Neural progenitor cell (in vitro differentiated cells): Measurements from ENCODE around the gene SWT1. TPM values are rescaled to one million over a fixed set of nuclear protein-coding genes. Genes with fewer than 3 reads are reported as not detected.
"Not testable (repeated sequence)": the region's sequence is repeated elsewhere in the genome, so short reads cannot be mapped to it uniquely, and the experiment has no call there.

Experiments used
- DNase-seq: peaks from one replicate; pipeline ENCODE4 v3.0.0-alpha.2; 2016; ENCODE audit warnings: low spot score
- H2AFZ ChIP-seq: fragments of 200-600 bp; sonication (generic); replicated peaks from 2 replicates; pipeline ENCODE4 v1.6.1; 2016; ENCODE audit warnings: antibody characterized with exemption
- H3F3A ChIP-seq: fragments of 200-600 bp; sonication (generic); 2 replicates; pipeline ENCODE4 v1.6.1; 2016; ENCODE audit warnings: antibody characterized with exemption, low read depth
- H3K27ac ChIP-seq: fragments of 200-600 bp; sonication (generic); 2 replicates; pipeline ENCODE4 v1.5.1; 2016; ENCODE audit warnings: mild to moderate bottlenecking
- H3K27me3 ChIP-seq: fragments of 200-600 bp; sonication (generic); 2 replicates; pipeline ENCODE4 v1.6.1; 2016; ENCODE audit warnings: mild to moderate bottlenecking, moderate library complexity
- H3K36me3 ChIP-seq: fragments of 200-600 bp; sonication (generic); 2 replicates; pipeline ENCODE4 v1.5.1; 2016
- H3K4me1 ChIP-seq: fragments of 200-600 bp; sonication (generic); 2 replicates; pipeline ENCODE4 v1.6.1; 2016; ENCODE audit warnings: mixed run types
- H3K4me2 ChIP-seq: fragments of 200-600 bp; sonication (generic); 2 replicates; pipeline ENCODE4 v1.6.1; 2016
- H3K4me3 ChIP-seq: fragments of 200-600 bp; sonication (generic); 2 replicates; pipeline ENCODE4 v1.5.1; 2016
- H3K79me2 ChIP-seq: fragments of 200-600 bp; sonication (generic); 2 replicates; pipeline ENCODE4 v1.6.1; 2016; ENCODE audit warnings: low read depth
- H3K9ac ChIP-seq: fragments of 200-600 bp; sonication (generic); 2 replicates; pipeline ENCODE4 v1.6.1; 2016
- H3K9me3 ChIP-seq: fragments of 200-600 bp; sonication (generic); 2 replicates; pipeline ENCODE4 v1.5.1; 2016; ENCODE audit warnings: low read depth
- H4K20me1 ChIP-seq: fragments of 200-600 bp; sonication (generic); 2 replicates; pipeline ENCODE4 v1.6.1; 2016; ENCODE audit warnings: low read depth
- H3K27ac Mint-ChIP-seq: 3 replicates; pipeline ENCODE4 v1.8.0; 2021; ENCODE audit warnings: mixed read lengths
- H3K27me3 Mint-ChIP-seq: 2 replicates; pipeline ENCODE4 v1.8.0; 2022; ENCODE audit warnings: low read depth, mild to moderate bottlenecking, inconsistent platforms, moderate library complexity, mixed read lengths; ENCODE audit not compliant: insufficient read depth
- H3K36me3 Mint-ChIP-seq: 3 replicates; pipeline ENCODE4 v1.8.0; 2021; ENCODE audit warnings: mixed read lengths
- H3K4me1 Mint-ChIP-seq: 3 replicates; pipeline ENCODE4 v1.8.0; 2021; ENCODE audit warnings: mixed read lengths
- H3K4me3 Mint-ChIP-seq: 3 replicates; pipeline ENCODE4 v1.8.0; 2021; ENCODE audit warnings: mild to moderate bottlenecking, moderate library complexity, mixed read lengths
- H3K9me3 Mint-ChIP-seq: 3 replicates; pipeline ENCODE4 v1.8.0; 2020; ENCODE audit warnings: mixed read lengths
- EZH2 ChIP-seq: fragments of 200-600 bp; sonication (generic); IDR thresholded peaks from 2 replicates; pipeline ENCODE4 v1.6.1; 2017; ENCODE audit warnings: antibody characterized with exemption, mild to moderate bottlenecking, moderate library complexity
- EZH2phosphoT487 ChIP-seq: fragments of 200-600 bp; sonication (generic); IDR thresholded peaks from 2 replicates; pipeline ENCODE4 v1.6.1; 2017; ENCODE audit warnings: antibody characterized with exemption
- total RNA-seq: library from RNA; depleted of rRNA; stranded (reverse); fragments of >200 nt; gene quantifications from 2 replicates; pipeline ENCODE4 v1.2.3, GENCODE V29; 2015; ENCODE audit warnings: low replicate concordance
- TF ChIP-seq, protein P1 (sequence below): fragments of 200-600 bp; sonication (generic); IDR thresholded peaks from 2 replicates; pipeline ENCODE4 v1.5.1; 2017; ENCODE audit warnings: antibody characterized with exemption, mild to moderate bottlenecking

The SWT1 gene
- total RNA-seq, 1 donor from 2014 or later = 12.4 TPM

- H3K4me3 ChIP-seq = no peak overlapping the region
- H3K4me2 ChIP-seq = no peak overlapping the region
- H3K4me1 ChIP-seq = peaks cover 14% of the 10 kb centered on the region
Measured at GRCh38 chr1:185250063-185250462, 93.1 kb downstream of the SWT1 start.

DNA sequence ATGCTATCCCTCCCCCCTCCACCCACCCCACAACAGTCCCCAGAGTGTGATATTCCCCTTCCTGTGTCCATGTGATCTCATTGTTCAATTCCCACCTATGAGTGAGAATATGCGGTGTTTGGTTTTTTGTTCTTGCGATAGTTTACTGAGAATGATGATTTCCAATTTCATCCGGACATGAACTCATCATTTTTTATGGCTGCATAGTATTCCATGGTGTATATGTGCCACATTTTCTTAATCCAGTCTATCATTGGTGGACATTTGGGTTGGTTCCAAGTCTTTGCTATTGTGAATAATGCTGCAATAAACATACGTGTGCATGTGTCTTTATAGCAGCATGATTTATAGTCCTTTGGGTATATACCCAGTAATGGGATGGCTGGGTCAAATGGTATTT is 95.0 kb downstream of the SWT1 start:
- not testable (repeated sequence) for H3K79me2 ChIP-seq, H3K4me2 ChIP-seq, H3K27me3 ChIP-seq, H3K4me1 Mint-ChIP-seq, H4K20me1 ChIP-seq, H2AFZ ChIP-seq, H3K4me3 Mint-ChIP-seq, H3K27me3 Mint-ChIP-seq, H3K27ac ChIP-seq, H3K36me3 ChIP-seq, H3K9me3 ChIP-seq, H3K27ac Mint-ChIP-seq, H3K9ac ChIP-seq, H3K4me3 ChIP-seq, H3K9me3 Mint-ChIP-seq, DNase-seq, H3F3A ChIP-seq, H3K36me3 Mint-ChIP-seq
- H3K4me1 ChIP-seq = peaks cover 14% of the 10 kb centered on the region

More at GRCh38 chr1:185250063-185250462, 93.1 kb downstream of the SWT1 start:
- Mint-ChIP-seq H3K4me3 (no peak overlapping the region), H3K36me3 (no peaks in the 10 kb centered on the region), H3K9me3 (peaks cover 3% of the 10 kb centered on the region), H3K4me1 (no peaks in the 10 kb centered on the region), H3K27me3 (peaks cover 2% of the 10 kb centered on the region), H3K27ac (peak overlapping the region; percentile 21)
- no peak overlapping the region for H3K27ac ChIP-seq
- H3K79me2 ChIP-seq = no peaks in the 10 kb centered on the region
- no peak overlapping the region for H2AFZ ChIP-seq
- DNase-seq = peak; percentile 13
- TF ChIP-seq EZH2phosphoT487 (no peak), EZH2 (no peak)
- TF ChIP-seq, protein P1, sequence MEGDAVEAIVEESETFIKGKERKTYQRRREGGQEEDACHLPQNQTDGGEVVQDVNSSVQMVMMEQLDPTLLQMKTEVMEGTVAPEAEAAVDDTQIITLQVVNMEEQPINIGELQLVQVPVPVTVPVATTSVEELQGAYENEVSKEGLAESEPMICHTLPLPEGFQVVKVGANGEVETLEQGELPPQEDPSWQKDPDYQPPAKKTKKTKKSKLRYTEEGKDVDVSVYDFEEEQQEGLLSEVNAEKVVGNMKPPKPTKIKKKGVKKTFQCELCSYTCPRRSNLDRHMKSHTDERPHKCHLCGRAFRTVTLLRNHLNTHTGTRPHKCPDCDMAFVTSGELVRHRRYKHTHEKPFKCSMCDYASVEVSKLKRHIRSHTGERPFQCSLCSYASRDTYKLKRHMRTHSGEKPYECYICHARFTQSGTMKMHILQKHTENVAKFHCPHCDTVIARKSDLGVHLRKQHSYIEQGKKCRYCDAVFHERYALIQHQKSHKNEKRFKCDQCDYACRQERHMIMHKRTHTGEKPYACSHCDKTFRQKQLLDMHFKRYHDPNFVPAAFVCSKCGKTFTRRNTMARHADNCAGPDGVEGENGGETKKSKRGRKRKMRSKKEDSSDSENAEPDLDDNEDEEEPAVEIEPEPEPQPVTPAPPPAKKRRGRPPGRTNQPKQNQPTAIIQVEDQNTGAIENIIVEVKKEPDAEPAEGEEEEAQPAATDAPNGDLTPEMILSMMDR = no peak
- H3K9me3 ChIP-seq = no peaks in the 10 kb centered on the region
- H3F3A ChIP-seq = peaks cover 6% of the 10 kb centered on the region
- no peaks in the 10 kb centered on the region for H3K27me3 ChIP-seq
- no peaks in the 10 kb centered on the region for H3K36me3 ChIP-seq
- no peaks in the 10 kb centered on the region for H4K20me1 ChIP-seq
- no peak overlapping the region for H3K9ac ChIP-seq

- H3K27me3 ChIP-seq, DNase-seq, H3F3A ChIP-seq, H3K27me3 Mint-ChIP-seq, H3K27ac ChIP-seq, H3K4me3 ChIP-seq, H3K9ac ChIP-seq, H2AFZ ChIP-seq, H3K9me3 ChIP-seq, H3K36me3 ChIP-seq, H4K20me1 ChIP-seq, H3K4me1 Mint-ChIP-seq, H3K4me3 Mint-ChIP-seq, H3K27ac Mint-ChIP-seq, H3K9me3 Mint-ChIP-seq, H3K79me2 ChIP-seq, H3K36me3 Mint-ChIP-seq, H3K4me2 ChIP-seq: not testable (repeated sequence)
- peaks cover 12% of the 10 kb centered on the region for H3K4me1 ChIP-seq
Measured at GRCh38 chr1:185252404-185252803, 95.4 kb downstream of the SWT1 start.

- not testable (repeated sequence) for H3K4me2 ChIP-seq
Measured at GRCh38 chr1:185255595-185255994, 98.6 kb downstream of the SWT1 start.

GRCh38 chr1:185257116-185257949 is 100.4 kb downstream of the SWT1 start:
- not testable (repeated sequence) for H3K27me3 ChIP-seq, H3K36me3 Mint-ChIP-seq, H3K4me3 Mint-ChIP-seq, H3K9me3 Mint-ChIP-seq, DNase-seq, H3K27ac Mint-ChIP-seq, H3K4me1 Mint-ChIP-seq, H3K9ac ChIP-seq, H3K79me2 ChIP-seq, H2AFZ ChIP-seq, H4K20me1 ChIP-seq, H3K4me1 ChIP-seq, H3F3A ChIP-seq, H3K27me3 Mint-ChIP-seq, H3K9me3 ChIP-seq, H3K36me3 ChIP-seq, H3K27ac ChIP-seq
- peak overlapping the region; percentile 54 for H3K4me2 ChIP-seq
- peak overlapping the region; percentile 36 for H3K4me3 ChIP-seq

More at GRCh38 chr1:185255595-185255994, 98.6 kb downstream of the SWT1 start:
- H3K4me3 ChIP-seq, H3K4me1 ChIP-seq, H3F3A ChIP-seq, H3K9ac ChIP-seq, H4K20me1 ChIP-seq, H3K27ac ChIP-seq, H2AFZ ChIP-seq, H3K79me2 ChIP-seq, H3K4me1 Mint-ChIP-seq, H3K36me3 ChIP-seq, H3K27me3 ChIP-seq, H3K27me3 Mint-ChIP-seq, H3K36me3 Mint-ChIP-seq, H3K27ac Mint-ChIP-seq, H3K9me3 ChIP-seq, H3K9me3 Mint-ChIP-seq, DNase-seq, H3K4me3 Mint-ChIP-seq: not testable (repeated sequence)
